ENCODE data around the gene SLCO1B1. TPM values are rescaled to one million over a fixed set of nuclear protein-coding genes. Genes with fewer than 3 reads are reported as not detected.
"Not testable (repeated sequence)": the region's sequence is repeated elsewhere in the genome, so short reads cannot be mapped to it uniquely, and the experiment has no call there.

SLCO1B1 gene
- total RNA-seq, 1 donor from 2014 or later: not detected

DNA sequence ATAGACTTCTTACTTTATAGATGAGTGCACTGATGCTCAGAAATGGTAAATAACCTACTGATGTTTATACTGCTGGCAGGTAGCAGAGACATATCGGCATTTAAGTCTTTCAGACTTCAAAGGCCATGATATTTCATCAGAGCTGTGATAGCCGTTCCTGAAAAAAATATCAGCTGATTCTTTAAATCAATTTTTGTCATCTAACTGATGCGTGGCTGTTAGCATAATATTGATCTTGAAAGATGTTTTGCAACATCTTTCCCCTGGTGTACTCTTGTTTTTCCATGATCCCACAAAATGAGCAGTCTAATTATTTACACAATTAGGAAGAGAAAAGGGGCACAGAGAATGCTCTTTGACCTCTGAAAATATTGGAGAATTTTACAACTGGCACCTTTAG lies 1.6 kb upstream of the SLCO1B1 start:
- TF ChIP-seq, protein P1, sequence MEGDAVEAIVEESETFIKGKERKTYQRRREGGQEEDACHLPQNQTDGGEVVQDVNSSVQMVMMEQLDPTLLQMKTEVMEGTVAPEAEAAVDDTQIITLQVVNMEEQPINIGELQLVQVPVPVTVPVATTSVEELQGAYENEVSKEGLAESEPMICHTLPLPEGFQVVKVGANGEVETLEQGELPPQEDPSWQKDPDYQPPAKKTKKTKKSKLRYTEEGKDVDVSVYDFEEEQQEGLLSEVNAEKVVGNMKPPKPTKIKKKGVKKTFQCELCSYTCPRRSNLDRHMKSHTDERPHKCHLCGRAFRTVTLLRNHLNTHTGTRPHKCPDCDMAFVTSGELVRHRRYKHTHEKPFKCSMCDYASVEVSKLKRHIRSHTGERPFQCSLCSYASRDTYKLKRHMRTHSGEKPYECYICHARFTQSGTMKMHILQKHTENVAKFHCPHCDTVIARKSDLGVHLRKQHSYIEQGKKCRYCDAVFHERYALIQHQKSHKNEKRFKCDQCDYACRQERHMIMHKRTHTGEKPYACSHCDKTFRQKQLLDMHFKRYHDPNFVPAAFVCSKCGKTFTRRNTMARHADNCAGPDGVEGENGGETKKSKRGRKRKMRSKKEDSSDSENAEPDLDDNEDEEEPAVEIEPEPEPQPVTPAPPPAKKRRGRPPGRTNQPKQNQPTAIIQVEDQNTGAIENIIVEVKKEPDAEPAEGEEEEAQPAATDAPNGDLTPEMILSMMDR (IDR thresholded peaks at IDR 0.05): no peak
- Mint-ChIP-seq H3K4me3 (ENCODE audit: unreplicated experiment) (no peak overlapping the region), H3K27ac (ENCODE audit: unreplicated experiment) (no peak overlapping the region), H3K9me3 (ENCODE audit: low read depth) (peaks cover 3% of the 10 kb centered on the region), H3K27me3 (ENCODE audit: low read depth) (peaks cover 3% of the 10 kb centered on the region), H3K36me3 (ENCODE audit: low read depth) (no peaks in the 10 kb centered on the region), H3K4me1 (ENCODE audit: low read depth) (no peaks in the 10 kb centered on the region)
- no peak for DNase-seq (ENCODE audit: low spot score)

DNA sequence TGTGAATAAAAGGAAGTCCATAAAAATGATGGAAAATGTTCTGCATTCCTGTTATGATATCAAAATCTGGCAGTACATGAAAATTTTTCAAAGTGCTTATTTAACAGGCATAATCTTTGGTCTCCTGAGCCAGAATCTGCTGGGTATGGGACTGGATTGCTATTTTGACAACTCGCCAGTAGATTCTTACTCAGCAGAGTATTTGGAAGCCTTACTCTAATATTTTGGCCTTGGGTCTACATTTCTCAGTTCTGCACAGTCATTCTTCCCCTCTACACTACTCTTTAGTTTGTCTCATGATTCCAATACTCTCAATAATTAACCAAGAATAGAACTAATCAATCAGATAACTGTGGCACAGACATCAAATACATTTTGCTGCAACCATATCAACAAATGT lies 1.1 kb upstream of the SLCO1B1 start:
- H3K36me3 Mint-ChIP-seq (ENCODE audit: low read depth): no peaks in the 10 kb centered on the region
- no peaks in the 10 kb centered on the region for H3K4me1 Mint-ChIP-seq (ENCODE audit: low read depth)
- no peak for DNase-seq (ENCODE audit: low spot score)
- no peak overlapping the region for H3K4me3 Mint-ChIP-seq (ENCODE audit: unreplicated experiment)
- H3K27me3 Mint-ChIP-seq (ENCODE audit: low read depth): peaks cover 2% of the 10 kb centered on the region
- TF ChIP-seq, protein P1 (IDR thresholded peaks at IDR 0.05): no peak
- H3K27ac Mint-ChIP-seq (ENCODE audit: unreplicated experiment): no peak overlapping the region
- H3K9me3 Mint-ChIP-seq (ENCODE audit: low read depth): peaks cover 5% of the 10 kb centered on the region

DNA sequence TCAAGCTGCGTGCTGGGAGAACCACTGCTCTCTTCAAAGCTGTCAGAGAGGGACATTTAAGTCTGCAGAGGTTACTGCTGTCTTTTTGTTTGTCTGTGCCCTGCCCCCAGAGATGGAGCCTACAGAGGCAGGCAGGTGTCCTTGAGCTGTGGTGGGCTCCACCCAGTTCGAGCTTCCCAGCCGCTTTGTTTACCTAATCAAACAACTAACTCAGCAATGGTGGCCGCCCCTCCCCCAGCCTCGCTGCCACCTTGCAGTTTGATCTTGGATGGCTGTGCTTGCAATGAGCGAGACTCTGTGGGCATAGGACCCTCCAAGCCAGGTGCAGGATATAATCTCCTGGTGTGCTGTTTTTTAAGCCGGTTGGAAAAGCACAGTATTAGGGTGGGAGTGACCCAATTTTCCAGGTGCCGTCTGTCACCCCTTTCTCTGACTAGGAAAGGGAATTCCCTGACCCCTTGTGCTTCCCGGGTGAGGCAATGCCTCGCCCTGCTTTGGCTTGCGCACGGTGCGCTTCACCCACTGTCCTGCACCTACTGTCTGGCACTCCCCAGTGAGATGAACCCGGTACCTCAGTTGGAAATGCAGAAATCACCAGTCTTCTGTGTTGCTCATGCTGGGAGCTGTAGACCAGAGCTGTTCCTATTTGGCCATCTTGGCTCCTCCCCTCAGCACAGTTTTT lies 6.5 kb downstream of the SLCO1B1 start:
- Mint-ChIP-seq H3K27me3 (ENCODE audit: low read depth) (peaks cover 13% of the 10 kb centered on the region), H3K9me3 (ENCODE audit: low read depth) (peaks cover 21% of the 10 kb centered on the region)
- H3K27ac Mint-ChIP-seq (ENCODE audit: unreplicated experiment); H3K4me3 Mint-ChIP-seq (ENCODE audit: unreplicated experiment); H3K36me3 Mint-ChIP-seq (ENCODE audit: low read depth); H3K4me1 Mint-ChIP-seq (ENCODE audit: low read depth): not testable (repeated sequence)
- peak; percentile 46 for DNase-seq (ENCODE audit: low spot score)

DNA sequence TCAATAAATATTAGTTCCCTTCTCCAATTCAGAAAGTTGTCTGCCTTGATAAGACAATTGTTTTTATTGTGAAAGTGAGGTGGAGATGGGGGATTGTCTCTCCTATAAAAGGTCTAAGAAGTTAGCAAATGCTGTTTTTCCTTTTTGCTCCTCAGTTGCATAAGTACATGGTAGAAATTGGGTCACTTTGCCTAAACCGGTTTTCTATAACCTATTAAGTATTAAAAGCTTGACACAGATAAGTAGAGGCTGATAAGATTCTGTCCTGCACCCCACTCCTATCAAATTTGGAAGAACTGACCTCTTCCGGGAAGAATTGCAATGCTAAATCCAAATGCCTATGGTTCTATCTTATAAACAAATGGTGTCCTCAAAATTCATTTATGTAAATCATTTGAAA lies 7.0 kb downstream of the SLCO1B1 start:
- H3K4me3 Mint-ChIP-seq (ENCODE audit: unreplicated experiment): no peak overlapping the region
- peaks cover 19% of the 10 kb centered on the region for H3K9me3 Mint-ChIP-seq (ENCODE audit: low read depth)
- TF ChIP-seq, protein P1 (IDR thresholded peaks at IDR 0.05): no peak
- no peaks in the 10 kb centered on the region for H3K4me1 Mint-ChIP-seq (ENCODE audit: low read depth)
- DNase-seq (ENCODE audit: low spot score): no peak
- peaks cover 2% of the 10 kb centered on the region for H3K36me3 Mint-ChIP-seq (ENCODE audit: low read depth)
- H3K27ac Mint-ChIP-seq (ENCODE audit: unreplicated experiment): no peak overlapping the region
- peaks cover 13% of the 10 kb centered on the region for H3K27me3 Mint-ChIP-seq (ENCODE audit: low read depth)

DNA sequence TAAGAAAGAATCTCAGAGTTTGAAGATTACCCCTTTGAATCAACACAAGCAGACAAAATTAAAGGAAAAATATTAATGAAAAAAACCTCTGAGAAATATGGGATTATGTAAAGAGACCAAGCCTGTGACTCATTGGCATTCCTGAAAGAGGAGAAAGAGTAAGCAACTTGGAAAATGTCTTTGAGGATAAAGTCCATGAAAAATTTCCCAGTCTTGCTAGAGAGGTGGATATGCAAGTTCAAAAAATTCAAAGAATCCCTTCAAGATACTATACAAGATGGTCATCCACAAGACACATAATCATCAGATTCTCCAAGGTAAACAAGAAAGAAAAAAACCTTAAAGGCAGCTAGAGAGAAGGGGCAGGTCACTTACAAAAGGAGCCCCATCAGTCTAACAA lies 13.3 kb downstream of the SLCO1B1 start:
- TF ChIP-seq, protein P1 (IDR thresholded peaks at IDR 0.05): no peak
- Mint-ChIP-seq H3K36me3 (ENCODE audit: low read depth) (no peaks in the 10 kb centered on the region), H3K27me3 (ENCODE audit: low read depth) (peaks cover 3% of the 10 kb centered on the region), H3K27ac (ENCODE audit: unreplicated experiment) (no peak overlapping the region), H3K4me1 (ENCODE audit: low read depth) (no peaks in the 10 kb centered on the region), H3K4me3 (ENCODE audit: unreplicated experiment) (no peak overlapping the region), H3K9me3 (ENCODE audit: low read depth) (peaks cover 10% of the 10 kb centered on the region)
- DNase-seq (ENCODE audit: low spot score): no peak

DNA sequence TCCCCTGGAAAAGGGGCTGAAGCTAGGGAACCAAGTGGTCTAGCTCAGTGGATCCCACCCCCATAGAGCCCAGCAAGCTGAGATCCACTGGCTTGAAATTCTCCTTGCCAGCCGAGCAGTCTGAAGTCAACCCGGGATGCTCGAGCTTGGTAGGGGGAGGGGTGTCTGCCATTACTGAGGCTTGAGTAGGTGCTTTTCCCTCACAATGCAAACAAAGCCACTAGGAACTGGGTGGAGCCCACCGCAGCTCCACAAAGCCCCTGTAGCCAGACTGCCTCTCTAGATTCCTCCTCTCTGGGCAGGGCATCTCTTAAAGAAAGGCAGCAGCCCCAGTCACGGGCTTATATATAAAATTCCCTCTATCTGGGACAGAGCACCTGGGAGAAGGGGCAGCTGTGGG lies 18.9 kb downstream of the SLCO1B1 start:
- H3K9me3 Mint-ChIP-seq (ENCODE audit: low read depth); H3K27ac Mint-ChIP-seq (ENCODE audit: unreplicated experiment); H3K27me3 Mint-ChIP-seq (ENCODE audit: low read depth); H3K4me1 Mint-ChIP-seq (ENCODE audit: low read depth); H3K4me3 Mint-ChIP-seq (ENCODE audit: unreplicated experiment); H3K36me3 Mint-ChIP-seq (ENCODE audit: low read depth): not testable (repeated sequence)
- DNase-seq (ENCODE audit: low spot score): peak; percentile 12

Data from chondrocyte (in vitro differentiated cells).